Left lung (tissue), 10 donors: ENCODE measurements around the gene ITCH. TPM values are rescaled to one million over a fixed set of nuclear protein-coding genes. Genes with fewer than 3 reads are reported as not detected.
"Not testable (repeated sequence)": the region's sequence is repeated elsewhere in the genome, so short reads cannot be mapped to it uniquely, and the experiment has no call there.

Experiments used
- ATAC-seq: fragments of 200-7000 bp; cut with Tn5 transposase; one replicate; pipeline ENCODE4 v1.9.1; 2020; ENCODE audit warnings: moderate library complexity
- DNase-seq, 4 donors: peaks; one replicate each; pipeline ENCODE4 v3.0.0-alpha.2; 2013 to 2020
- H3K27ac ChIP-seq, 2 donors: fragments of 200-600 bp; sonication (generic) in 1 of 2; one replicate each; pipeline versions ENCODE4 v1.5.0 to v1.8.0; 2020 to 2021
- H3K27me3 ChIP-seq, 2 donors: fragments of 200-600 bp; sonication (generic) in 1 of 2; one replicate each; pipeline versions ENCODE4 v1.5.0 to v1.8.0; 2020 to 2021
- H3K36me3 ChIP-seq, 2 donors: fragments of 200-600 bp; sonication (generic) in 1 of 2; one replicate each; pipeline versions ENCODE4 v1.5.0 to v1.8.0; 2020 to 2021
- H3K4me1 ChIP-seq, 2 donors: fragments of 200-600 bp; one replicate each; pipeline ENCODE4 v1.8.0; 2021
- H3K4me3 ChIP-seq, 2 donors: fragments of 200-600 bp; sonication (generic) in 1 of 2; one replicate each; pipeline versions ENCODE4 v1.5.0 to v1.8.0; 2020 to 2021; ENCODE audit warnings: mild to moderate bottlenecking in 1 of 2
- H3K9me3 ChIP-seq, 2 donors: fragments of 200-600 bp; sonication (generic) in 1 of 2; one replicate each; pipeline versions ENCODE4 v1.5.0 to v1.8.0; 2020 to 2021
- intact Hi-C, 2 donors: fragments of 100-400 bp; cut with DNase I; formaldehyde crosslinking; loops; one replicate each; pipeline versions ENCODE4 v1.11.2 to v1.14.2; 2022
- polyA plus RNA-seq, 6 donors: library from polyadenylated mRNA; unstranded; fragments of 120-200 nt; gene quantifications; one replicate each; pipeline ENCODE4 v1.2.1, GENCODE V29; 2013; ENCODE audit not compliant: insufficient read length in 6 of 6
- total RNA-seq, 2 donors: library from RNA; stranded (reverse); fragmentation: NEBNext Ultra II Directional; extraction: Animal tissue kit (Norgen Biotek cat#: 25700); gene quantifications; one replicate each; pipeline ENCODE4 v1.2.1, GENCODE V29; 2021
- TF ChIP-seq, protein P1 (sequence below), 2 donors: fragments of 200-600 bp; sonication (generic) in 1 of 2; IDR thresholded peaks; one replicate each; pipeline versions ENCODE4 v1.5.0 to v1.8.0; 2021; ENCODE audit warnings: antibody characterized with exemption in 2 of 2
- donor health status: DM: no; HTN: yes; CAD: no.
- donor health status: DM: no; HTN: no; CAD: no.

The ITCH gene
- total and polyA plus RNA-seq, 8 donors = 36.2 to 59.6 (median 44.4) TPM

DNA sequence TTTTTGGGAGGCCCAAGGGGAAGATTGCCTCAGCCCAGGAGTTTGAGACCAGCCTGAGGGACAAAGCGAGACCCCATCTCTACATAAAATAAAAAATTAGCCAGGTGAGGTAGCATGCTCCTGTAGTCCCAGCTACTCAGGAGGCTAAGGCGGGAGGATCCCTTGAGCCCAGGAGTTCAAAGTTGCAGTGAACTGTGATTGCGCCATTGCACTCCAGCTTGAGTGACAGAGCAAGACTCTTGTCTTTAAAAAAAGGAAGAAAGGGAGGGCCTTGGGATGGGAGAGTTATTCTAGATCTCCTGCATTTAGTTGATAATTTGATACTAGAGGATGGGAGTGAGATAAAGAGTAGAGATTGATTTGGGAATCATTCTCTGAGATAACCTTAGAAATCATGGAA lies 68.1 kb downstream of the ITCH start:
- peaks cover 0 to 45% of the 10 kb centered on the region in 2 donors for H3K36me3 ChIP-seq
- H3K4me3 ChIP-seq = no peak overlapping the region
- ATAC-seq (no peak), DNase-seq (no peak)
- TF ChIP-seq, protein P1, sequence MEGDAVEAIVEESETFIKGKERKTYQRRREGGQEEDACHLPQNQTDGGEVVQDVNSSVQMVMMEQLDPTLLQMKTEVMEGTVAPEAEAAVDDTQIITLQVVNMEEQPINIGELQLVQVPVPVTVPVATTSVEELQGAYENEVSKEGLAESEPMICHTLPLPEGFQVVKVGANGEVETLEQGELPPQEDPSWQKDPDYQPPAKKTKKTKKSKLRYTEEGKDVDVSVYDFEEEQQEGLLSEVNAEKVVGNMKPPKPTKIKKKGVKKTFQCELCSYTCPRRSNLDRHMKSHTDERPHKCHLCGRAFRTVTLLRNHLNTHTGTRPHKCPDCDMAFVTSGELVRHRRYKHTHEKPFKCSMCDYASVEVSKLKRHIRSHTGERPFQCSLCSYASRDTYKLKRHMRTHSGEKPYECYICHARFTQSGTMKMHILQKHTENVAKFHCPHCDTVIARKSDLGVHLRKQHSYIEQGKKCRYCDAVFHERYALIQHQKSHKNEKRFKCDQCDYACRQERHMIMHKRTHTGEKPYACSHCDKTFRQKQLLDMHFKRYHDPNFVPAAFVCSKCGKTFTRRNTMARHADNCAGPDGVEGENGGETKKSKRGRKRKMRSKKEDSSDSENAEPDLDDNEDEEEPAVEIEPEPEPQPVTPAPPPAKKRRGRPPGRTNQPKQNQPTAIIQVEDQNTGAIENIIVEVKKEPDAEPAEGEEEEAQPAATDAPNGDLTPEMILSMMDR (IDR thresholded peaks at IDR 0.05) = no peak
- H3K27ac ChIP-seq = no peak overlapping the region
- H3K4me1 ChIP-seq = no peaks in the 10 kb centered on the region
- intact Hi-C loops = no loop called here
- no peaks in the 10 kb centered on the region for H3K9me3 ChIP-seq
- H3K27me3 ChIP-seq = no peaks in the 10 kb centered on the region

DNA sequence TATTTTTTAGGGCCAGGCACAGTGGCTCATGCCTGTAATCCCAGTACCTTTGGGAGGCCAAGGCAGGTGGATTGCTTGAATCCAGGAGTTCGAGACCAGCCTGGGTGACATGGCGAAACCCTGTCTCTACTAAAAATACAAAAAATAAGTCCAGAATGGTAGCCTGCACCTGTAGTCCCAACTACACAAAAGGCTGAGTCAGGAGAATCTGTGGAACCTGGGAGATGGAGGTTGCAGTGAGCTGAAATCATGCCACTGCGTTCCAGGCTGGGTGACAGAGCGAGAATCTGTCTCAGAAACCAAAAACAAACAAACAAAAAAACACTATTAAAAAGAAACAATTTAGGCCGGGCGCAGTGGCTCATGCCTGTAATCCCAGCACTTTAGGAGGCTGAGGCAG lies 69.6 kb downstream of the ITCH start:
- H3K4me1 ChIP-seq, intact Hi-C loops, H3K27me3 ChIP-seq, H3K9me3 ChIP-seq, ATAC-seq, H3K4me3 ChIP-seq, DNase-seq, H3K27ac ChIP-seq: not testable (repeated sequence)
- peaks cover 0 to 44% of the 10 kb centered on the region in 2 donors for H3K36me3 ChIP-seq

DNA sequence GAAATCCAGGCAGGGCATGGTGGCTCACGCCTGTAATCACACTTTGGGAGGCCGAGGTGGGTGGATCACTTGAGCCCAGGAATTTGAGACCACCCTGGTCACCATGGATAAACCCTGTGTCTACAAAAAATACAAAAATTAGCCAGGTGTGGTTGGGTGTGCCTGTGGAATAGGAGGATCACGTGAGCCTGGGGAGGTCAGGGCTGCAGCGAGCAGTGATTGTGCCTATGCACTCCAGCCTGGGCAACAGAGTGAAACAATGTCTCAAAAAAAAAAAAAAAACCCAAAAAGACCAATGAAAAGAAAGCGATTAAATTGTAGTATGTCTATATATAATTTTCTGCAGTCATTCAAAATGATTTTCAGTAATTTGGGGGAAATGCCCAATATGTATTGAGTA lies 70.3 kb downstream of the ITCH start:
- intact Hi-C loops = no loop called here
- ATAC-seq = no peak
- H3K4me3 ChIP-seq = no peak overlapping the region

DNA sequence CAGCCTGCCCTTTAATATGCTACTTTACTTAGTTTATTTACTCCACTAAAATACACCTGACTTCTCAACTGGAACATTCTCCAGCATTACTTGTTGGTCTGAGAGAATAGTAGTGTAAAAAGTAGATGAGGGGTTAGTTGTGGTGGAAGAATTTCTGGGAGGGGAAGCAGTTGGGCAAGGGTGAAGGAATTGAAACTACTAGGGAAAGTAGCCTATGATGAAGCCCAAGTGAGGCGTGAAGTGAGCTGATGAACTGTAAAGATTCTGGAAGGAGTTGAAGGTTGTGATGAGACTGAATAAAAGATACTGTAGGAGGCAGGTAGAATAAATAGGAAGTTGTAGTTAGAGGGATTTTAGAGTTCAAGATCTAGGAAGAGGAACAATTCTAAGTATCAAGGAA lies 72.5 kb downstream of the ITCH start:
- Histone ChIP-seq H3K36me3 (peaks cover 4 to 56% of the 10 kb centered on the region in 2 donors), H3K4me1 (no peaks in the 10 kb centered on the region), H3K9me3 (no peaks in the 10 kb centered on the region), H3K27ac (no peak overlapping the region), H3K27me3 (no peaks in the 10 kb centered on the region), H3K4me3 (no peak overlapping the region)
- TF ChIP-seq, protein P1 (IDR thresholded peaks at IDR 0.05) = no peak
- no peak for DNase-seq
- no peak for ATAC-seq
- intact Hi-C loops = no loop called here

More for the DNA sequence above, 70.3 kb downstream of the ITCH start:
- no peak for DNase-seq
- TF ChIP-seq, protein P1 (IDR thresholded peaks at IDR 0.05) = no peak
- no peaks in the 10 kb centered on the region for H3K27me3 ChIP-seq
- H3K4me1 ChIP-seq = no peaks in the 10 kb centered on the region
- no peaks in the 10 kb centered on the region for H3K9me3 ChIP-seq
- peaks cover 0 to 47% of the 10 kb centered on the region in 2 donors for H3K36me3 ChIP-seq
- no peak overlapping the region for H3K27ac ChIP-seq

DNA sequence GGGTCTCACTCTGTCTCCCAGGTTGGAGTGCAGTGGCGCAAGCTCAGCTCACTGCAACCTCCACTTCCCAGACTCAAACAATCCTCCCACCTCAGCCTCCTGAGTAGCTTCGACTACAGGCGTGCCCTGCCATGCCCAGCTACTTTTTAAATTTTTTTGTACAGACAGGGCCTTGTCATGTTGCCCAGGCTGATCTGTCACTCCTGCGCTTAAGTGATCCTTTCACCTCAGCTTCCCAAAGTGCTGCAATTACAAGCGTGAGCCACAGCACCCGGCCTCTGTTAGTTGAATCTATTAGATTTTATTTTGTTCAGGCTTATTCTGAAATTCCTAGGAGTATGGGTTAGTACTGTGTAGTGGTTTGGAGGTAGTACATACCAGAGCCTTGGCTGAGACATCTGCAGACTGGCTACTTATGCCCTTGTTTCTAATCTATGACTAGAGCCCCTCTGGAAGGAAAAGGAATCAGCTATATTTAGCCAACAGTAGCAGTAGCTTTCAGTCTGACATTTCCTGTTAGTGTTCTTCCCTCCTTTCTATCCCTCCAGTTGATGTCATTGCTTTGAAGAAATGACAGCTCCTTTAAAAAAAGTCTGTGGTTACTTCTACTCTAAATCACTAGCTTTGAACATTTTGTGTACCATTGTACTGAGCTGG lies 74.4 kb downstream of the ITCH start:
- Histone ChIP-seq H3K36me3 (peaks cover 4 to 73% of the 10 kb centered on the region in 2 donors), H3K27ac (no peak overlapping the region), H3K9me3 (no peaks in the 10 kb centered on the region), H3K4me3 (no peak overlapping the region), H3K4me1 (no peaks in the 10 kb centered on the region), H3K27me3 (no peaks in the 10 kb centered on the region)
- DNase-seq (no peak), ATAC-seq (no peak)
- TF ChIP-seq, protein P1 (IDR thresholded peaks at IDR 0.05) = no peak
- intact Hi-C loops = no loop called here

DNA sequence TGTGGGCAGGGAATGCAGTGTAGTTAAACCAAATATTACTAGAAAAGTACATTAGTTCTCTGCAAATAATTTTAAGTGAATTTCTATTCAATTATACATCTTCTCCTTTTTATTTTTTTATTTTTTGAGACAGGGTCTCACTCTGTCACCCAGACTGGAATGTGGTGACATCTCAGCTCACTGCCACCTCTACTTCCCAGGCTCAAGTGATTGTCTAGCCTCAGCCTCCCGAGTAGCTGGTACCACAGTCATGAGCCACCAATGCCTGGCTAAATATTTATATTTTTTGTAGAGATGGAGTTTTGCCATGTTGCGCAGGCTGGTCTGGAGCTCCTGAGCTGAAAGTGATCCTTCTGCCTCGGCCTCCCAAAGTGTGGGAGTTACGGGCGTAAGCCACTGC lies 76.1 kb downstream of the ITCH start:
- TF ChIP-seq, protein P1 (IDR thresholded peaks at IDR 0.05) = no peak
- no peak overlapping the region for H3K27ac ChIP-seq
- no peaks in the 10 kb centered on the region for H3K27me3 ChIP-seq
- no peak overlapping the region for H3K4me3 ChIP-seq
- no peaks in the 10 kb centered on the region for H3K4me1 ChIP-seq
- no peaks in the 10 kb centered on the region for H3K9me3 ChIP-seq
- ATAC-seq (no peak), DNase-seq (no peak)
- H3K36me3 ChIP-seq = peaks cover 4 to 79% of the 10 kb centered on the region in 2 donors
- intact Hi-C loops = no loop called here

DNA sequence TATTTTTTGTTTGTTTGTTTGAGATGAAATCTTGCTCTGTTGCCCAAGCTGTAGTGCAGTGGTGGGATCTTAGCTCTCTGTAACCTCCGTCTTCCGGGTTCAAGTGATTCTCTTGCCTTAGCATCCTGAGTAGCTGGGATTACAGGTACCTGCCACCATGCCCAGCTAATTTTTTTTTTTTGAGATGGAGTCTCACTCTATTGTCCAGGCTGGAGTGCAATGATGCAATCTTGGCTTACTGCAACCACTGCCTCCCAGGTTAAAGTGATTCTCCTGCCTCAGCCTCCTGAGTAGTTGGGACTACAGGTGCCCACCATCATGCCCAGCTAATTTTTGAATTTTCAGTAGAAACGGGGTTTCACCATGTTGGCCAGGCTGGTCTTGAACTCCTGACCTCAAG lies 78.3 kb downstream of the ITCH start:
- H3K4me3 ChIP-seq, H3K9me3 ChIP-seq, ATAC-seq, DNase-seq, H3K27ac ChIP-seq, H3K4me1 ChIP-seq, H3K27me3 ChIP-seq, intact Hi-C loops: not testable (repeated sequence)
- H3K36me3 ChIP-seq = peaks cover 4 to 100% of the 10 kb centered on the region in 2 donors
